AG09309 (cell line): ENCODE data around the gene NTSR1.

ENCODE experiments used
- DNase-seq: peaks from one replicate; pipeline ENCODE4 v3.0.0-alpha.2; 2010; ENCODE audit warnings: low read depth
- H3K4me3 ChIP-seq: 2 replicates; pipeline ENCODE4 v1.5.1; 2011; ENCODE audit warnings: mild to moderate bottlenecking, low read depth, low read length, moderate library complexity; ENCODE audit not compliant: control insufficient read depth
- CTCF ChIP-seq: IDR thresholded peaks from 2 replicates; pipeline ENCODE4 v1.5.1; 2011; ENCODE audit warnings: mild to moderate bottlenecking, low read depth, low read length, inconsistent platforms; ENCODE audit not compliant: insufficient read depth, control insufficient read depth; ENCODE audit errors: missing control alignments

Gene NTSR1

GRCh38 chr20:62708591-62709536 lies at the start of gene NTSR1:
Gene NTSR1 (plus strand): TSS chr20:62708836. CDS start chr20:62709208, 372 bp downstream.
- TF ChIP-seq CTCF: no peak
- DNase-seq: no peak
- no peak within 1 kb of the TSS for H3K4me3 ChIP-seq

- TF ChIP-seq CTCF: no peak
- DNase-seq: no peak
Observed at GRCh38 chr20:62659488-62660239, 49.0 kb upstream of the NTSR1 start.

GRCh38 chr20:62660240-62660615 lies 48.4 kb upstream of the NTSR1 start:
- DNase-seq: no peak
- TF ChIP-seq CTCF: no peak
- H3K4me3 ChIP-seq: no peak overlapping the region

More at GRCh38 chr20:62659488-62660239, 49.0 kb upstream of the NTSR1 start:
- H3K4me3 ChIP-seq: no peak overlapping the region

- TF ChIP-seq CTCF: no peak
- no peak overlapping the region for H3K4me3 ChIP-seq
- no peak for DNase-seq
Observed at GRCh38 chr20:62660768-62661167, 47.9 kb upstream of the NTSR1 start.

GRCh38 chr20:62661647-62662046 lies 47.0 kb upstream of the NTSR1 start:
- TF ChIP-seq CTCF: no peak
- H3K4me3 ChIP-seq: no peak overlapping the region
- no peak for DNase-seq

GRCh38 chr20:62662422-62662821 lies 46.2 kb upstream of the NTSR1 start:
- TF ChIP-seq CTCF: no peak
- H3K4me3 ChIP-seq: no peak overlapping the region
- DNase-seq: peak; percentile 67
